Liver (tissue), 3 donors: Measurements from ENCODE around the gene RPS6KA1.

Experiments used
- CTCF ChIP-seq: fragments of 150-350 bp; IDR thresholded peaks from 2 replicates; pipeline ENCODE4 v1.5.1; 2017; ENCODE audit warnings: improper control_type of control experiment, low read depth, low read length; ENCODE audit not compliant: missing input control
- JUND ChIP-seq, 2 donors: IDR thresholded peaks; 2 replicates each; pipeline ENCODE4 v1.6.1; 2016; ENCODE audit warnings: antibody characterized with exemption in 2 of 2
- RAD21 ChIP-seq, 2 donors: IDR thresholded peaks; 2 replicates each; pipeline ENCODE4 v1.6.1; 2016; ENCODE audit warnings: antibody characterized with exemption in 2 of 2, mild to moderate bottlenecking in 2 of 2
- SP1 ChIP-seq: IDR thresholded peaks from 2 replicates; pipeline ENCODE4 v1.6.1; 2018; ENCODE audit warnings: antibody characterized with exemption, mild to moderate bottlenecking
- TF ChIP-seq, protein P1 (sequence below): IDR thresholded peaks from 2 replicates; pipeline ENCODE4 v1.6.1; 2016; ENCODE audit warnings: antibody characterized with exemption
- TF ChIP-seq, protein P2 (sequence below): IDR thresholded peaks from 2 replicates; pipeline ENCODE4 v1.6.1; 2016; ENCODE audit warnings: antibody characterized with exemption
- donor health status: healthy.
- donor health status: healthy.

DNA sequence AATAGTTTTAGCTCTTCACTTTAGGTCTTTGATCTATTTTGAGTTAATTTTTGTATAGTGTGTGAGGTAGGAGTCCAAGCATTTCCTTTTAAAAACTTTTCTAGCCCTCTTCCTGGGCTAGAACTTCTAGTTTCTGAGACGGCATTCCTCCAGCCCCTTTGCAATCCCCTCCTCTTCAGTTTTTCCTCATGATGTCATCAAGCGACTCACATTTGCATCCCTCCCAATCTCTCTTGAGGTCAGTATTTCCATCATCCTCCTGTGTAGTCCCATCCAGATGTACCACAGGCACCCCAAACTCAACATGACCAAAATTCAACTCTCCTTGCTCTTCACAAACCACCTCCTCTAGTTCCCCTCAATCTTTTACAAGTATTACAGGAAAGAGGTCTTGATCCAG, 46.6 kb upstream of the RPS6KA1 start:
- TF ChIP-seq CTCF = no peak
- no peak for TF ChIP-seq JUND (IDR thresholded peaks at IDR 0.05)
- TF ChIP-seq, protein P1, sequence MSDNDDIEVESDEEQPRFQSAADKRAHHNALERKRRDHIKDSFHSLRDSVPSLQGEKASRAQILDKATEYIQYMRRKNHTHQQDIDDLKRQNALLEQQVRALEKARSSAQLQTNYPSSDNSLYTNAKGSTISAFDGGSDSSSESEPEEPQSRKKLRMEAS = no peak
- no peak for TF ChIP-seq SP1
- no peak for TF ChIP-seq RAD21 (IDR thresholded peaks at IDR 0.05)
- TF ChIP-seq, protein P2, sequence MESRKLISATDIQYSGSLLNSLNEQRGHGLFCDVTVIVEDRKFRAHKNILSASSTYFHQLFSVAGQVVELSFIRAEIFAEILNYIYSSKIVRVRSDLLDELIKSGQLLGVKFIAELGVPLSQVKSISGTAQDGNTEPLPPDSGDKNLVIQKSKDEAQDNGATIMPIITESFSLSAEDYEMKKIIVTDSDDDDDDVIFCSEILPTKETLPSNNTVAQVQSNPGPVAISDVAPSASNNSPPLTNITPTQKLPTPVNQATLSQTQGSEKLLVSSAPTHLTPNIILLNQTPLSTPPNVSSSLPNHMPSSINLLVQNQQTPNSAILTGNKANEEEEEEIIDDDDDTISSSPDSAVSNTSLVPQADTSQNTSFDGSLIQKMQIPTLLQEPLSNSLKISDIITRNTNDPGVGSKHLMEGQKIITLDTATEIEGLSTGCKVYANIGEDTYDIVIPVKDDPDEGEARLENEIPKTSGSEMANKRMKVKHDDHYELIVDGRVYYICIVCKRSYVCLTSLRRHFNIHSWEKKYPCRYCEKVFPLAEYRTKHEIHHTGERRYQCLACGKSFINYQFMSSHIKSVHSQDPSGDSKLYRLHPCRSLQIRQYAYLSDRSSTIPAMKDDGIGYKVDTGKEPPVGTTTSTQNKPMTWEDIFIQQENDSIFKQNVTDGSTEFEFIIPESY = no peak
